HG03025 (cell line): ENCODE data around the gene ISCU.
"Not testable (repeated sequence)": the region's sequence is repeated elsewhere in the genome, so short reads cannot be mapped to it uniquely, and the experiment has no call there.

Experiments used
- ATAC-seq: cut with Tn5 transposase; IDR thresholded peaks from one replicate; pipeline ENCODE4 v1.9.1; 2021; ENCODE audit warnings: mild to moderate bottlenecking, moderate library complexity; ENCODE audit not compliant: unreplicated experiment, low FRiP score

The ISCU gene

GRCh38 chr12:108586306-108586705 lies 23.9 kb downstream of the ISCU start:
- no peak for ATAC-seq

GRCh38 chr12:108587826-108588225 lies 25.4 kb downstream of the ISCU start:
- no peak for ATAC-seq

- no peak for ATAC-seq
These were observed 26.8 kb downstream of the ISCU start for GRCh38 chr12:108589028-108589839.

DNA sequence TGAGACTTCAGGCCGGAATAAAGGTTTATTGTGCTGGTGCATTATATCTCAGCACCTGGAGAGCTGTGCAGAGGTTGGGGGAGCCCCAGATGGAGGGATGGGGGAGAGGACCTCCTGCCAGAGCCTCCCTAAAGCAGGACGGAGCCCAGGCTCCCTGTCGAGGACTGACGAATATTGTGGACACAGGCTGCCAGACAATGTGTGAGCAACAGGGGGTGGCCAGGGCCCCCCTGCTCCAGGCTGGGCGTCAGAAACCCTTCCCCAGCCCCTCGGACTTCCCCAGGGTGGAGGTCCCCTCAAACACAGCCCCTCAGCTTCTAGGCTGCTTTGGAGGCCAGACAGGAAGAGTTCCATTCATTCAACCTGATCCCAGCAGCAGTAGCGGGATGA lies 27.4 kb downstream of the ISCU start:
- no peak for ATAC-seq

DNA sequence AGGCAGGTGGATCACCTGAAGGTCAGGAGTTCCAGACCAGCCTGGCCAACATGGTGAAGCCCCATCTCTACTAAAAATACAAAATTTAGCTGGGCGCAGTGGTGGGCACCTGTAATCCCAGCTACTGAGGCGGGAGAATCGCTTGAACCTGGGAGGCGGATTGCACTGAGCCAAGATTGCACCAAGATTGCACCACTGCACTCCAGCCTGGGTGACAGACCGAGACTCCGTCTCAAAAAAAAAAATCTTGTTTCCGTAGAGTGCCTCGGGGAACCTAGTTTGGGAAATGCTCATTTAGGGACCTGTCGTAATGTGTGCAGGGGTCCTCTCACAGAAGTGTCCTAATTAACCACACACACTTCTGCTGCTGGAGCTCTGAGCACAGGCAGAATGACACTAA lies 28.1 kb downstream of the ISCU start:
- ATAC-seq, result not testable (repeated sequence)

- no peak for ATAC-seq
These were observed 29.0 kb downstream of the ISCU start for GRCh38 chr12:108591267-108591980.

- ATAC-seq, result no peak
These were observed 29.9 kb downstream of the ISCU start for GRCh38 chr12:108592033-108592909.

DNA sequence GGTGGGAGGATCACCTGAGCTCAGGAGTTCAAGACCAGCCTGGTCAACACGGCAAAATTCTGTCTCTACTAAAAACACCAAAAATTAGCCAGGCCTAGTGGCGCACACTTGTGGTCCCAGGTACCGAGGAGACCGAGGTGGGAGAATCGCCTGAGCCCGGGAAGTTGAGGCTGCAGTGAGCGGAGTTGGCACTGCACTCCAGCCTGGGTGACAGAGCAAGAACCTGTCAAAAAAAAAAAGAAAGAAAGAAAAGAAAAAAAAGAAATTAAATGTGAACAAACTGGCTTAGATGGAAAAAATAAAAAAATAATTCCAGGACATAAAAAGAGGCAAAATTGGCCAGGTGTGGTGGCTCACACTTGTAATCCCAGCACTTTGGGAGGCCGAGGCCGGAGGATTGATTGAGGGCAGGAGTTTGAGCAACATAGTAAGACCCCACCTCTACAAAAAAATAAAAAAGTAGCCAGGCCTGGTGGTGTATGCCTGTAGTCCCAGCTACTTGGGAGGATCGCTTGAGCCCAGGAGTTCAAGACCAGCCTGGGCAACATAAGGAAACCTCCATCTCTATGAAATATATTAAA lies 32.0 kb downstream of the ISCU start:
- ATAC-seq, result no peak

- ATAC-seq, result no peak
These were observed 32.7 kb downstream of the ISCU start for GRCh38 chr12:108594960-108595710.

DNA sequence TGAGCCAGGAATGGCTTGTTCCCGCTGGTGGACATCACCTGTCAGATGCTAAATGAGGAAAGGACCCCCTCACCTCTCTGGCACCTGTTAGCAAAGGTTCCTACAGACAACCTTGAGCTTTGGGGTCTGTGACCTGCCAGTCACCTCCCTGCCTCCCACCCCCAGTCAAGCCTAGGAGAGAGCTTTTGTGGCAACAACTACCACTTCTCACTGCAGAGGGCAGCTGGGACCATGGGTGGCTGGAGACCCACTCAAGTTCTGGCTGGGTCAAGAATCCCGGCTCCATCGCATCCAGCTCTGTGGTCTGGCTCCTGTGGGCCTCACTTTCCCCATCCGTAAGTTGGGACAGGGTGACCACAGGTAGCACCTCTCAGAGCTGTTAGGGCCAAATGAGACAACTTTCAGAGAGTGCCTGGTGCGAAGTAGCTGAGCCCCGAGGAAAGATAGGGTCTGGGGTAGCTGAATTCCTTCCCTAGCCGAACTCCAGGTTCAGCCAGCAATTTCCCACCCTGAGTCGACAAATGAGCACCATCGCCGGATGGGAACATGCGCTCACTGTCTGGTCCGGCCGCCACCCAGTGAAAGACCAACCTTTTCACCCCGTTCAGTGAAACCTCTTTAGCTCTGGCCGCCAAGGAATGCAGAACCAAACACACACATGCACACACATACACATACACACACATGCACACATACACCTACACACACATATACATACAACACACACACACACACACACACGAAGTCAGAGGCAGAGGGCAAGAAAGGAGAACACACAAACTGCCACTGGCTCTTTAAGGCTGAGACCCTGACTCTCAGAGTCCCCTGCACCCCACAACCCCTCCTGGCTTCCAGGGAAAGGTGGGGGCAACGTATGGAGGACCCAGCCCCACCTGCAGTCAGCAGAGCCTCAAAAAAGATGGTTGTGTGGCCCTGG lies 33.6 kb downstream of the ISCU start:
- no peak for ATAC-seq

GRCh38 chr12:108596854-108597558 lies 34.6 kb downstream of the ISCU start:
- ATAC-seq, result no peak

DNA sequence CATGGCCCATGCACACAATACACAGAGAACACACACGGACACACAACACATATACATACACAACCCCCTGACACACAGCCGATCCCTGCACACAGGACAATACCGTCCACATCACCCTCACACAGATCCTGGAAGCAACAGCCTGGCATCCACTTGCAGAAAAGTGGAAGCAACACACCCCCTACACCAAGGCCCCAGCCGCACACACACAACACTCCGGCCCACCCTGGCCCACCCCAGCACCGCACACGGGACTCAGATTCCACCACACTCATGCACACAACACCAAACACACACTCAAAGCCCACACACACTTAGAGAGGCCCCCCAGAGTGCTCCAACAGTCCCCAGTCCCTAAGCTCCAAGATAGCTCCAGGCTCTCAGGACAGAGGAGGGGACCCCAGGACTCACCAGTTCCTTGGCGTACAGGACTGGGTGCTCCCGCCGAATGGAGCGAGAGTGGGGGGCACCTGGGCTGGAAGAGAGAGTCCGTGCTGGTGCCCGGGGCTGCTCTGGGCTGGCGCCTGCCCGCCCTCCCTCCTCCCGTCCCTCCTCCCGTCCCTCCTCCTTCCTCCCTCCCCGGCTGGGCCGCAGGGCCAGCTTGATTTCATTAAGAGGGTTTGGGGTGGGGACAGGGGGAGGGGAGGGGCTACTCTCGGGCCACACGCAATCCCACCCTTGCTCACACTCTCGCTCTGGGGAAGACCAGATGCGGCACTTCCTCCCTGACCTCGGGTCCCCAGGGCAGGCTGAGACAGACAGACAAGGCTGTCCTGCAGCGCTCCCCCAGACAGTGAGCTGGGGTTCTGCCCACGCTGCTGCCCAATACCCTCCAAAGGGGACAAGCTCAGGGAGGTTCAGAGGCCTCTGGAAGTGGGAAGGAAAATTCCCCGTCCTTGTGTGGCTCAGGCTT lies 35.4 kb downstream of the ISCU start, which contains the start of gene TMEM119:
Gene TMEM119 (minus strand): TSS at position 526 of the 913 bp plus-strand sequence. CDS start 5,701 bp downstream, outside the sequence.
- ATAC-seq, result no peak

DNA sequence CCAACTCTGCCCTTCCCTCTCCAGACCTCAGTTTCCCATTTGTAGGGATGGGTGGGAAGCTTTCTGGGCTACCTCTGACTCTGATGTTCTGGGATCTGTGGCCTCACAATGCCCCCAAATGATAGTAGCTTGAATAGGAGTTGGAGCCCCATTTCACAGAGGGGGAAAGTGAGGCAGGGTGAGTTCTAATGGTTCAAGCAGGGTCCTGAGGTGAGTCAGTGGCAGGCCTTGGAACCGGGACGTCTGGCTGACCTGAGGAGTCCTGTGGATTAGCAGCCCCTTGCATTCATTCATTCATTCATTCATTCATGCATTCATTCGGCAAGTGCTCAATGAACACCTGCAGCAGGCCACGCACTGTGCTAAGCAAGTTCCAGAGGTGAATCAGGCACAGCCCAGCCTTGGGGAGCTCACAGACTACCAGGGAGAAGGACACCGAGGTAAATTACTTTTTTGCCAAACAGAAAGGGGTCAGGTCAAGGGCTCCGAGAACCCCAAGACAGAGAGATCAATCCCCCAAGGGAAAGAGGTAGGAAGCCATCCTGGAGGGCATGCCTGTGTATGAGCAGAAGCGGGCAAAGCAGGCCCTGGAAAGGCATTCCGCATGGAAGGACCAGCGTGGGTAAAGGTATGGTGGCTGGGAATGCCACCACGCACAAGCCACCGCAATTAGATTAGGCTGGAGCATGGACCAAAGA lies 36.3 kb downstream of the ISCU start:
- ATAC-seq, result no peak

- no peak for ATAC-seq
These were observed 37.1 kb downstream of the ISCU start for GRCh38 chr12:108599541-108599940.

GRCh38 chr12:108599948-108600701 lies 37.7 kb downstream of the ISCU start:
- ATAC-seq, result no peak

- ATAC-seq, result no peak
These were observed 38.3 kb downstream of the ISCU start for GRCh38 chr12:108600702-108601007.
